GM18508 (cell line): ENCODE data around the gene PROK1.

Experiments
- ATAC-seq: cut with Tn5 transposase; IDR thresholded peaks from one replicate; pipeline ENCODE4 v1.9.1; 2021; ENCODE audit warnings: moderate number of reproducible peaks; ENCODE audit not compliant: insufficient read depth, unreplicated experiment

Gene PROK1

GRCh38 chr1:110463725-110464124 is 12.8 kb downstream of the PROK1 start:
- ATAC-seq = no peak

GRCh38 chr1:110464340-110464739 is 13.4 kb downstream of the PROK1 start:
- ATAC-seq = no peak

GRCh38 chr1:110465038-110465813 is 14.3 kb downstream of the PROK1 start:
- ATAC-seq = no peak

GRCh38 chr1:110465814-110466380 is 14.9 kb downstream of the PROK1 start:
- ATAC-seq = no peak

- ATAC-seq = no peak
These were observed 15.8 kb downstream of the PROK1 start for GRCh38 chr1:110466646-110467280.

- no peak for ATAC-seq
These were observed 20.2 kb downstream of the PROK1 start for GRCh38 chr1:110471131-110471530.

GRCh38 chr1:110472546-110472945 is 21.6 kb downstream of the PROK1 start:
- ATAC-seq = no peak

- no peak for ATAC-seq
These were observed 23.5 kb downstream of the PROK1 start for GRCh38 chr1:110474444-110474843.

- ATAC-seq = no peak
These were observed 24.5 kb downstream of the PROK1 start for GRCh38 chr1:110475362-110476027.

GRCh38 chr1:110476028-110476765 is 25.2 kb downstream of the PROK1 start:
- ATAC-seq = no peak

- ATAC-seq = no peak
These were observed 26.1 kb downstream of the PROK1 start for GRCh38 chr1:110477041-110477440.

GRCh38 chr1:110477445-110477957 is 26.6 kb downstream of the PROK1 start:
- no peak for ATAC-seq

- ATAC-seq = no peak
These were observed 27.2 kb downstream of the PROK1 start for GRCh38 chr1:110477967-110478640.

GRCh38 chr1:110478886-110479285 is 27.9 kb downstream of the PROK1 start:
- ATAC-seq = no peak

- no peak for ATAC-seq
These were observed 29.6 kb downstream of the PROK1 start for GRCh38 chr1:110480356-110481096.

GRCh38 chr1:110481968-110482623 is 31.1 kb downstream of the PROK1 start:
- ATAC-seq = no peak

GRCh38 chr1:110482662-110483307 is 31.8 kb downstream of the PROK1 start:
- ATAC-seq = no peak

- no peak for ATAC-seq
These were observed 32.3 kb downstream of the PROK1 start for GRCh38 chr1:110483308-110483685.
